HepG2 (cell line): ENCODE results near the gene BOLA3. TPM values are rescaled to one million over a fixed set of nuclear protein-coding genes. Genes with fewer than 3 reads are reported as not detected.

Source experiments
- AKAP8 ChIP-seq: sonication (generic); formaldehyde crosslinking; IDR thresholded peaks from 2 replicates; pipeline ENCODE4 v1.5.1; 2020; ENCODE audit warnings: mild to moderate bottlenecking, missing genetic modification reagents
- ARID5B ChIP-seq: IDR thresholded peaks from 2 replicates; pipeline ENCODE4 v1.4.0; 2020; ENCODE audit warnings: mild to moderate bottlenecking, missing genetic modification reagents
- HNRNPK ChIP-seq: fragments of 200-400 bp; formaldehyde crosslinking; IDR thresholded peaks from 2 replicates; pipeline ENCODE4 v1.6.1; 2018; ENCODE audit warnings: low read length, low read depth, moderate library complexity, mild to moderate bottlenecking; ENCODE audit not compliant: poor library complexity, severe bottlenecking
- IRF9 ChIP-seq: sonication (generic); formaldehyde crosslinking; IDR thresholded peaks from 2 replicates; pipeline ENCODE4 v1.8.0; 2022; ENCODE audit warnings: missing genetic modification reagents, mild to moderate bottlenecking, borderline replicate concordance
- SKIL ChIP-seq: sonication (generic); formaldehyde crosslinking; IDR thresholded peaks from 2 replicates; pipeline ENCODE4 v1.8.0; 2022; ENCODE audit warnings: missing genetic modification reagents, mild to moderate bottlenecking, moderate library complexity, borderline replicate concordance
- ZBTB10 ChIP-seq: sonication (generic); formaldehyde crosslinking; IDR thresholded peaks from 2 replicates; pipeline ENCODE4 v1.4.0; 2020; ENCODE audit warnings: missing genetic modification reagents, borderline replicate concordance
- ZFP91 ChIP-seq: sonication (generic); formaldehyde crosslinking; IDR thresholded peaks from 2 replicates; pipeline ENCODE4 v1.9.0; 2022; ENCODE audit warnings: missing genetic modification reagents, mild to moderate bottlenecking, borderline replicate concordance
- ZMAT3 ChIP-seq: sonication (generic); formaldehyde crosslinking; conservative IDR thresholded peaks from 2 replicates; pipeline ENCODE4 v1.7.0; 2021; ENCODE audit warnings: missing genetic modification reagents
- ZNF280D ChIP-seq: sonication (generic); formaldehyde crosslinking; IDR thresholded peaks from 2 replicates; pipeline ENCODE4 v1.5.1; 2020; ENCODE audit warnings: mild to moderate bottlenecking, missing genetic modification reagents
- ZNF543 ChIP-seq: sonication (generic); formaldehyde crosslinking; IDR thresholded peaks from 2 replicates; pipeline ENCODE4 v1.4.0; 2020; ENCODE audit warnings: mild to moderate bottlenecking, missing genetic modification reagents
- polyA plus RNA-seq, 8 experiments: library from polyadenylated mRNA; depleted of rRNA in 3 of 8; stranded (reverse) in 7 of 8; unstranded in 1 of 8; fragments of >200 nt; fragmentation: Illumina TruSeq in 4 of 8; extraction: Trizol in 4 of 8; gene quantifications; 2 replicates each; pipeline versions ENCODE4 v1.2.1 to v1.2.3, GENCODE V29; 2011 to 2016; ENCODE audit warnings: low read depth in 4 of 8, missing spikeins in 1 of 8, mixed read lengths in 1 of 8; ENCODE audit not compliant: insufficient read depth in 1 of 8
- total RNA-seq, 5 experiments: library from RNA; depleted of rRNA; stranded (reverse); fragments of >200 nt; fragmentation: Illumina TruSeq; extraction: Trizol; gene quantifications; 2 replicates each; pipeline ENCODE4 v1.2.3, GENCODE V29; 2016; ENCODE audit warnings: low read depth in 1 of 5

The BOLA3 gene
- total and polyA plus RNA-seq, 2 of the 13 experiments (the other 11 are each of a cell fraction or from before 2014, with no cell fraction given): 89.7 to 170 TPM

GRCh38 chr2:74178211-74179062 lies 30.7 kb upstream of the BOLA3 start, which contains the start of gene MOB1A (continued):
- TF ChIP-seq ZMAT3 (peak; percentile 36; the same call in 1 of the 2 replicates), ZNF543 (CRISPR knock-in tag) (0 out of 2 replicates have a peak, but pooled peaks have one; percentile 61), ARID5B (CRISPR knock-in tag) (0 out of 2 replicates have a peak, but pooled peaks have one; percentile 40), IRF9 (peak; percentile 83; the same call in 1 of the 2 replicates), ZFP91 (CRISPR knock-in tag) (peak; percentile 94; the same call in 1 of the 2 replicates), ZNF280D (CRISPR knock-in tag) (no peak), ZBTB10 (CRISPR knock-in tag) (0 out of 2 replicates have a peak, but pooled peaks have one; percentile 82), HNRNPK (peak; percentile 70), AKAP8 (CRISPR knock-in tag) (peak; percentile 47; the same call in 1 of the 2 replicates), SKIL (CRISPR knock-in tag) (no peak)
